Measurements from ENCODE around the gene VMP1. TPM values are rescaled to one million over a fixed set of nuclear protein-coding genes. Genes with fewer than 3 reads are reported as not detected.
A peak's percentile ranks its signal among the peaks of the same experiment; 100 is the strongest.
"Not testable (repeated sequence)": the region's sequence is repeated elsewhere in the genome, so short reads cannot be mapped to it uniquely, and the experiment has no call there.

The VMP1 gene
- polyA plus RNA-seq, 2 of the 4 experiments (the other 2 are of a cell fraction): 395 to 726 TPM

- TF ChIP-seq ELK1 (IDR thresholded peaks at IDR 0.05; ENCODE audit: low read depth, low read length) (no peak), PHF8 (IDR thresholded peaks at IDR 0.05; ENCODE audit: borderline replicate concordance, low read depth) (no peak), TP53 (CRISPR knock-in tag; IDR thresholded peaks at IDR 0.05) (no peak), CBX8 (IDR thresholded peaks at IDR 0.05) (no peak)
These were observed 140.9 kb downstream of the VMP1 start (continued) for GRCh38 chr17:59848385-59848668.

- Histone ChIP-seq H3K4me2 (no peak overlapping the region), H3K9me3 (0 out of 3 replicates have a peak, but pooled peaks cover 3% of the 10 kb centered on the region), H3K27ac (peak overlapping the region; percentile 91 to 96), H3K4me1 (peaks cover 90% of the 10 kb centered on the region), H3K4me3 (no peak overlapping the region)
- DNase-seq (ENCODE audit: low read depth in 1 of 2, low spot score in 1 of 2): no peak
- WGBS (ENCODE audit: missing lambda C conversion rate): 78% methylated on average over 7 of the region's 7 CpGs
- TF ChIP-seq CEBPB (IDR thresholded peaks at IDR 0.05) (peak; percentile 78 to 88), GATA3 (IDR thresholded peaks at IDR 0.05; ENCODE audit: borderline replicate concordance) (no peak), MAFK (IDR thresholded peaks at IDR 0.05; ENCODE audit: partially characterized antibody) (no peak), BCL3 (IDR thresholded peaks at IDR 0.05) (no peak), ATOH8 (CRISPR knock-in tag; IDR thresholded peaks at IDR 0.05; ENCODE audit: low read depth) (peak; percentile 65; the same call in 1 of the 2 replicates)
- no peak for ATAC-seq
- CTCF ChIA-PET: interaction anchor here (0.6 to 12.7 kb wide), 6 partner anchors 23 to 538 kb away, joined by 3 to 244 read pairs (median 3); no protein-coding TSS in a partner anchor
- no peak for FAIRE-seq
- POLR2A ChIA-PET: interaction anchor here (1.1 to 13.6 kb wide), 2 partner anchors 63 to 95 kb away, joined by 3 to 610 read pairs; no protein-coding TSS in a partner anchor
These were observed 141.3 kb downstream of the VMP1 start for GRCh38 chr17:59848778-59849177.

GRCh38 chr17:59850311-59850710 lies 142.9 kb downstream of the VMP1 start:
- H3K4me3 ChIP-seq; H3K9me3 ChIP-seq; ATAC-seq; H3K4me2 ChIP-seq; DNase-seq (ENCODE audit: low read depth in 1 of 2, low spot score in 1 of 2); FAIRE-seq: not testable (repeated sequence)
- H3K4me1 ChIP-seq: peaks cover 92% of the 10 kb centered on the region
- ChIA-PET POLR2A (interaction anchor here (13.6 kb wide), 1 partner anchor 64 kb away, joined by 610 read pairs; no protein-coding TSS in a partner anchor), CTCF (interaction anchor here (0.6 to 1.1 kb wide), 3 partner anchors 39 to 139 kb away, joined by 3 to 4 read pairs (median 3); no protein-coding TSS in a partner anchor)
- TF ChIP-seq ZNF302 (CRISPR knock-in tag; IDR thresholded peaks at IDR 0.05): peak; percentile 50; the same call in 1 of the 2 replicates
- WGBS (ENCODE audit: missing lambda C conversion rate): 87% methylated on average over 15 of the region's 15 CpGs
- peak overlapping the region; percentile 91 to 96 for H3K27ac ChIP-seq

GRCh38 chr17:59851439-59852375 lies 144.3 kb downstream of the VMP1 start:
- ChIA-PET POLR2A (no interaction called here), CTCF (interaction anchor here (1.0 to 2.4 kb wide), 5 partner anchors 11 to 97 kb away, joined by 3 to 12 read pairs (median 7); no protein-coding TSS in a partner anchor)
- ATAC-seq (peak in 1 of 2 experiments; percentile 5; a peak in 3 of 6 replicates), FAIRE-seq (no peak), DNase-seq (ENCODE audit: low read depth in 1 of 2, low spot score in 1 of 2) (peak in 1 of 2 experiments; percentile 90)
- peaks cover 96% of the 10 kb centered on the region for H3K4me1 ChIP-seq
- H3K4me2 ChIP-seq: peak overlapping the region; percentile 61
- peak overlapping the region; percentile 91 to 96 for H3K27ac ChIP-seq
- H3K4me3 ChIP-seq: no peak overlapping the region
- 37% methylated on average over 14 of the region's 14 CpGs for WGBS (ENCODE audit: missing lambda C conversion rate)
- H3K9me3 ChIP-seq: peaks cover 7% of the 10 kb centered on the region; the same call in 1 of the 3 replicates
- TF ChIP-seq E2F6 (IDR thresholded peaks at IDR 0.05; ENCODE audit: borderline replicate concordance, low read depth): peak; percentile 89; the same call in 1 of the 2 replicates
- TF ChIP-seq RCOR1 (IDR thresholded peaks at IDR 0.05; ENCODE audit: low read depth, low read length): no peak
- no peak for TF ChIP-seq REST (IDR thresholded peaks at IDR 0.05)
- 0 out of 2 replicates have a peak, but pooled peaks have one; percentile 4 for TF ChIP-seq ESRRA (IDR thresholded peaks at IDR 0.05; ENCODE audit: borderline replicate concordance, low read length)
- TF ChIP-seq MAX (IDR thresholded peaks at IDR 0.05): peak; percentile 97
- TF ChIP-seq RFX5 (IDR thresholded peaks at IDR 0.05): no peak
- peak; percentile 96 for TF ChIP-seq HOXB5 (CRISPR knock-in tag; IDR thresholded peaks at IDR 0.05)
- peak; percentile 90 for TF ChIP-seq MYC (IDR thresholded peaks at IDR 0.05; ENCODE audit: borderline replicate concordance, low read length)
- peak; percentile 93 for TF ChIP-seq RARB (CRISPR knock-in tag; IDR thresholded peaks at IDR 0.05)
- no peak for TF ChIP-seq NFE2L2 (conservative IDR thresholded peaks at IDR 0.05; ENCODE audit: low read length)
- peak; percentile 91; the same call in 1 of the 2 replicates for TF ChIP-seq FOXS1 (CRISPR knock-in tag; IDR thresholded peaks at IDR 0.05)
